Activated CD4-positive, alpha-beta memory T cell treated with anti-CD3 and anti-CD28 coated beads for 36 hours (primary cell): Measurements from ENCODE around the gene IL17B. TPM values are rescaled to one million over a fixed set of nuclear protein-coding genes. Genes with fewer than 3 reads are reported as not detected.

Experiments
- CTCF ChIA-PET: fragments of 350-600 bp; sonication (Branson Sonifier 250); formaldehyde crosslinking; loops from one replicate; lab custom pipeline; 2021; ENCODE audit warnings: antibody characterized with exemption, inconsistent platforms; lab: Charles Lee
- POLR2A ChIA-PET: fragments of 350-600 bp; sonication (Branson Sonifier 250); formaldehyde crosslinking; loops from one replicate; lab custom pipeline; 2021; ENCODE audit warnings: antibody characterized with exemption; lab: Charles Lee
- DNase-seq: peaks from one replicate; pipeline ENCODE4 v3.0.0-alpha.2; 2020
- H3K27ac Mint-ChIP-seq: one replicate; pipeline ENCODE4 v1.8.0; 2021; ENCODE audit warnings: mixed read lengths
- H3K27me3 Mint-ChIP-seq: one replicate; pipeline ENCODE4 v1.8.0; 2021; ENCODE audit warnings: mixed read lengths
- H3K36me3 Mint-ChIP-seq: one replicate; pipeline ENCODE4 v1.8.0; 2021; ENCODE audit warnings: mixed read lengths
- H3K4me1 Mint-ChIP-seq: one replicate; pipeline ENCODE4 v1.8.0; 2021; ENCODE audit warnings: low read depth, mixed read lengths
- H3K4me3 Mint-ChIP-seq: one replicate; pipeline ENCODE4 v1.8.0; 2021; ENCODE audit warnings: mild to moderate bottlenecking, mixed read lengths
- H3K9me3 Mint-ChIP-seq: one replicate; pipeline ENCODE4 v1.8.0; 2021; ENCODE audit warnings: mixed read lengths
- intact Hi-C: fragments of 100-400 bp; cut with micrococcal nuclease; formaldehyde crosslinking; loops from one replicate; pipeline ENCODE4 v1.15.1; 2023
- total RNA-seq, 2 experiments: library from RNA; stranded (reverse); gene quantifications; one replicate each; pipeline ENCODE4 v1.2.3, GENCODE V29; 2021

The IL17B gene
- total RNA-seq, 2 experiments from 2014 or later, result not detected

- POLR2A ChIA-PET, result no interaction called here
- Mint-ChIP-seq H3K4me1 (no peaks in the 10 kb centered on the region), H3K36me3 (no peaks in the 10 kb centered on the region), H3K27ac (no peak overlapping the region), H3K9me3 (no peaks in the 10 kb centered on the region), H3K27me3 (peaks cover 3% of the 10 kb centered on the region), H3K4me3 (no peak overlapping the region)
- CTCF ChIA-PET, result interaction anchor here (1.9 to 4.0 kb wide), 3 partner anchors 13 to 53 kb away, joined by 4 to 17 read pairs (median 6); no protein-coding TSS in a partner anchor
- intact Hi-C loops, result no loop called here
- DNase-seq, result no peak
Observed at GRCh38 chr5:149420545-149421371, 41.7 kb upstream of the IL17B start.

GRCh38 chr5:149419859-149420544 is 40.9 kb upstream of the IL17B start:
- intact Hi-C loops, result no loop called here
- H3K9me3 Mint-ChIP-seq, result no peaks in the 10 kb centered on the region
- no peaks in the 10 kb centered on the region for H3K36me3 Mint-ChIP-seq
- H3K27me3 Mint-ChIP-seq, result peaks cover 2% of the 10 kb centered on the region
- ChIA-PET CTCF (interaction anchor here (1.2 to 4.0 kb wide), 4 partner anchors 14 to 53 kb away, joined by 3 to 17 read pairs (median 5); no protein-coding TSS in a partner anchor), POLR2A (no interaction called here)
- H3K4me1 Mint-ChIP-seq, result no peaks in the 10 kb centered on the region
- H3K4me3 Mint-ChIP-seq, result no peak overlapping the region
- no peak overlapping the region for H3K27ac Mint-ChIP-seq
- no peak for DNase-seq

- DNase-seq, result no peak
- H3K36me3 Mint-ChIP-seq, result no peaks in the 10 kb centered on the region
- ChIA-PET POLR2A (no interaction called here), CTCF (interaction anchor here (0.6 to 4.0 kb wide), 5 partner anchors 14 to 52 kb away, joined by 3 to 17 read pairs (median 4); no protein-coding TSS in a partner anchor)
- H3K4me1 Mint-ChIP-seq, result no peaks in the 10 kb centered on the region
- H3K27ac Mint-ChIP-seq, result no peak overlapping the region
- H3K4me3 Mint-ChIP-seq, result no peak overlapping the region
- peaks cover 2% of the 10 kb centered on the region for H3K27me3 Mint-ChIP-seq
- intact Hi-C loops, result no loop called here
- H3K9me3 Mint-ChIP-seq, result no peaks in the 10 kb centered on the region
Observed at GRCh38 chr5:149419532-149419858, 40.4 kb upstream of the IL17B start.

- no peak for DNase-seq
- CTCF ChIA-PET, result interaction anchor here (0.6 to 4.0 kb wide), 4 partner anchors 15 to 47 kb away, joined by 3 to 17 read pairs (median 4); no protein-coding TSS in a partner anchor
Observed at GRCh38 chr5:149418910-149419531, 39.9 kb upstream of the IL17B start.

GRCh38 chr5:149417711-149418368 is 38.7 kb upstream of the IL17B start:
- intact Hi-C loops, result no loop called here
- no peaks in the 10 kb centered on the region for H3K4me1 Mint-ChIP-seq
- no peak for DNase-seq
- peaks cover 2% of the 10 kb centered on the region for H3K27me3 Mint-ChIP-seq
- POLR2A ChIA-PET, result no interaction called here
- H3K36me3 Mint-ChIP-seq, result no peaks in the 10 kb centered on the region
- H3K4me3 Mint-ChIP-seq, result no peak overlapping the region
- CTCF ChIA-PET, result no interaction called here
- H3K9me3 Mint-ChIP-seq, result no peaks in the 10 kb centered on the region
- no peak overlapping the region for H3K27ac Mint-ChIP-seq

More at GRCh38 chr5:149418910-149419531, 39.9 kb upstream of the IL17B start:
- POLR2A ChIA-PET, result no interaction called here
- Mint-ChIP-seq H3K4me3 (no peak overlapping the region), H3K36me3 (no peaks in the 10 kb centered on the region), H3K9me3 (no peaks in the 10 kb centered on the region), H3K4me1 (no peaks in the 10 kb centered on the region), H3K27me3 (peaks cover 2% of the 10 kb centered on the region), H3K27ac (no peak overlapping the region)
- intact Hi-C loops, result no loop called here

- Mint-ChIP-seq H3K4me1 (no peaks in the 10 kb centered on the region), H3K4me3 (no peak overlapping the region), H3K27ac (no peak overlapping the region), H3K36me3 (no peaks in the 10 kb centered on the region), H3K27me3 (peaks cover 2% of the 10 kb centered on the region), H3K9me3 (no peaks in the 10 kb centered on the region)
- CTCF ChIA-PET, result interaction anchor here (1.3 to 1.5 kb wide), 2 partner anchors 35 to 46 kb away, joined by 3 read pairs; no protein-coding TSS in a partner anchor
- intact Hi-C loops, result no loop called here
- DNase-seq, result no peak
- POLR2A ChIA-PET, result no interaction called here
Observed at GRCh38 chr5:149416987-149417710, 38.1 kb upstream of the IL17B start.

- H3K36me3 Mint-ChIP-seq, result no peaks in the 10 kb centered on the region
- no peak for DNase-seq
- intact Hi-C loops, result no loop called here
- H3K9me3 Mint-ChIP-seq, result no peaks in the 10 kb centered on the region
- no peak overlapping the region for H3K27ac Mint-ChIP-seq
- ChIA-PET POLR2A (no interaction called here), CTCF (interaction anchor here (0.9 to 1.5 kb wide), 2 partner anchors 19 to 44 kb away, joined by 3 to 4 read pairs; no protein-coding TSS in a partner anchor)
- H3K4me3 Mint-ChIP-seq, result no peak overlapping the region
- H3K4me1 Mint-ChIP-seq, result no peaks in the 10 kb centered on the region
- peaks cover 2% of the 10 kb centered on the region for H3K27me3 Mint-ChIP-seq
Observed at GRCh38 chr5:149415066-149415967, 36.2 kb upstream of the IL17B start.

GRCh38 chr5:149414405-149415065 is 35.4 kb upstream of the IL17B start:
- ChIA-PET POLR2A (no interaction called here), CTCF (interaction anchor here (1.2 kb wide), 1 partner anchor 14 kb away, joined by 3 read pairs; no protein-coding TSS in a partner anchor)
- no peak for DNase-seq
- no peak overlapping the region for H3K4me3 Mint-ChIP-seq
- peaks cover 2% of the 10 kb centered on the region for H3K27me3 Mint-ChIP-seq
- no peak overlapping the region for H3K27ac Mint-ChIP-seq
- H3K36me3 Mint-ChIP-seq, result no peaks in the 10 kb centered on the region
- intact Hi-C loops, result no loop called here
- no peaks in the 10 kb centered on the region for H3K4me1 Mint-ChIP-seq
- no peaks in the 10 kb centered on the region for H3K9me3 Mint-ChIP-seq

GRCh38 chr5:149413477-149414210 is 34.6 kb upstream of the IL17B start:
- no peak for DNase-seq
- CTCF ChIA-PET, result interaction anchor here (1.0 to 1.4 kb wide), 4 partner anchors 13 to 96 kb away, joined by 3 to 5 read pairs (median 4); no protein-coding TSS in a partner anchor
- Mint-ChIP-seq H3K9me3 (no peaks in the 10 kb centered on the region), H3K4me1 (no peaks in the 10 kb centered on the region), H3K36me3 (no peaks in the 10 kb centered on the region), H3K27me3 (peaks cover 2% of the 10 kb centered on the region), H3K4me3 (no peak overlapping the region), H3K27ac (no peak overlapping the region)
- POLR2A ChIA-PET, result no interaction called here
- intact Hi-C loops, result no loop called here
